MM.1S (cell line): Measurements from ENCODE around the gene RAB43.

Experiments used
- EZH2 ChIP-seq: fragments of 300-600 bp; sonication (generic); optimal IDR thresholded peaks from 2 replicates; pipeline ENCODE3; 2017; ENCODE audit warnings: low read depth, mild to moderate bottlenecking, antibody characterized with exemption, low read length, mixed read lengths
- EZH2phosphoT487 ChIP-seq: fragments of 300-600 bp; sonication (generic); IDR thresholded peaks from 2 replicates; pipeline ENCODE4 v1.6.1; 2018; ENCODE audit warnings: antibody characterized with exemption, low read length
- TF ChIP-seq, protein P1 (sequence below): fragments of 300-600 bp; sonication (generic); IDR thresholded peaks from 2 replicates; pipeline ENCODE4 v1.5.1; 2016; ENCODE audit warnings: antibody characterized with exemption, low read length, mixed read lengths

DNA sequence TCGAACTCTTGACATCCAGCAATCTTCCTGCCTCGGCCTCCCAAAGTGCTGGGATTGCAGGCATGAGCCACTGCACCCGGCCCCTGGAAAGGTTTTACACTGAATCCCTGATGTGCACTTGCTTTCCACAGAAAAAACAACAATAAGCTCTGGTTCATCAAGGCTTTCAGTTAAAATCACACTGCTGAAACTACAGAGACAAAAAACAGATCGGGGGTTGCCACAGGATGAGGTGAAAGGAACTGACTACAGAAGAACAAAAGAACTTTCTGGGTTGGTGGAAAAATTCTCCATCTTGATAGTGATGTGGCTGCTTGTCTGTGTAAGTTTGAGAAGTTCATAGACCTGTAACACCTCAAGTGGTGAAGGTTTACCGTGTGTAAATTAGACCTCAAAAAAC lies 2.9 kb downstream of the RAB43 start:
- TF ChIP-seq EZH2, result no peak
- TF ChIP-seq, protein P1, sequence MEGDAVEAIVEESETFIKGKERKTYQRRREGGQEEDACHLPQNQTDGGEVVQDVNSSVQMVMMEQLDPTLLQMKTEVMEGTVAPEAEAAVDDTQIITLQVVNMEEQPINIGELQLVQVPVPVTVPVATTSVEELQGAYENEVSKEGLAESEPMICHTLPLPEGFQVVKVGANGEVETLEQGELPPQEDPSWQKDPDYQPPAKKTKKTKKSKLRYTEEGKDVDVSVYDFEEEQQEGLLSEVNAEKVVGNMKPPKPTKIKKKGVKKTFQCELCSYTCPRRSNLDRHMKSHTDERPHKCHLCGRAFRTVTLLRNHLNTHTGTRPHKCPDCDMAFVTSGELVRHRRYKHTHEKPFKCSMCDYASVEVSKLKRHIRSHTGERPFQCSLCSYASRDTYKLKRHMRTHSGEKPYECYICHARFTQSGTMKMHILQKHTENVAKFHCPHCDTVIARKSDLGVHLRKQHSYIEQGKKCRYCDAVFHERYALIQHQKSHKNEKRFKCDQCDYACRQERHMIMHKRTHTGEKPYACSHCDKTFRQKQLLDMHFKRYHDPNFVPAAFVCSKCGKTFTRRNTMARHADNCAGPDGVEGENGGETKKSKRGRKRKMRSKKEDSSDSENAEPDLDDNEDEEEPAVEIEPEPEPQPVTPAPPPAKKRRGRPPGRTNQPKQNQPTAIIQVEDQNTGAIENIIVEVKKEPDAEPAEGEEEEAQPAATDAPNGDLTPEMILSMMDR, result no peak
- no peak for TF ChIP-seq EZH2phosphoT487
